Measurements from ENCODE around the gene TMPRSS6.
"Not testable (repeated sequence)": the region's sequence is repeated elsewhere in the genome, so short reads cannot be mapped to it uniquely, and the experiment has no call there.

TMPRSS6 gene

DNA sequence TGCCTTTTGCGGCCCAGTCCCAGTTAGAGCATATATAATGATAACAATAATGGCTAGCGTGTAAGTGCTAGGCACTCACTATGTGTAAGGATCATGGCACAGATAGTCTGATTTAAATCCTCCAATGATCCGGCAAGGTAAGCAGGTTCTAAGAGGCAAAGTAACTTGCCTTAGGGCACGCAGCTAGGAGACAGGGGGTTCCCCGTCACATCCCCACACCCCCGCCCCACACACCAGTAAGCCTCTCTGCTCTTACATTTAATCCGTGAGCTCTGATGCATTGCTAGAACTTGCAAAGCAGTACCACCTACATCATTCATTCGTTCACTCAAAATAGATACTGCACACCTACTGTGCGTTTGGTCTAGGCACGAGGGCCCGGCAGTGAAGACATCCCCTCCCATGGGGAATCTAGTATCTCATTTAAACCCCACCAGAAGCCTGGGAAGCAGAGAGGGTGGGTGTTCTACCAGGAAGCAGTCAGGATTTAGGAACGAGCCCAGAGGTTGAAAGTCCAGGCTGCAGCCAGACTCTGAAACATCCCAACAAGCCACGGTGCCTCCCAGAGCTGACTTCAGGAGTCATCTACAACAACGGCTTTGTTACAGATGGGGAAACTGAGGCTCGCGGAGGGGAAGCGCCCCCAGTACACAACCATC lies 20.6 kb downstream of the TMPRSS6 start:
- no peak for DNase-seq (ENCODE audit: low spot score)

DNA sequence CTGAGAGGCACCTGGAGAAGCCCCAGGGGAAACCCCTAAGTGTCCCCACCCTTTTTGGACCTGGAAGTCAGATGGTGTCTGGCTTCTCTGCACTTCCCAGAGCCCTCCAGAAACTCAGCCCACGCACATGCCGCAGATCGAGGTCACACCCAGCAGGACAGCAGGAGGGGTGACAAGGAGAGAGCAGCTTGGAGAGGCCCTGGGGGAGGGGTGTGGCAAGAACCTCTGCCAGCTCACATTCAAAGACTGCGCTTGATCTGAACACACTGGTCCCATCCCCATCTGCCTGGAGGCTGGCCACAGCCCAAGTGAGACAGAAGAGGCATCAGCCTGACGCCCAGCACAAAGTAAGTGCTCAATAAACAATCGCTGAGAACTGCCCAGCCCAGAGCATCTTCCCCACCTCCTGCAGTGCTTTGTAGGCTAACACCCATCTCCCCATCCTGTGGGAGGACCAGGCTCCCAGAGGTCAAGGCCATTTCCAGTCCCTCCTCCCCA lies 21.4 kb downstream of the TMPRSS6 start:
- DNase-seq (ENCODE audit: low spot score) = no peak

DNA sequence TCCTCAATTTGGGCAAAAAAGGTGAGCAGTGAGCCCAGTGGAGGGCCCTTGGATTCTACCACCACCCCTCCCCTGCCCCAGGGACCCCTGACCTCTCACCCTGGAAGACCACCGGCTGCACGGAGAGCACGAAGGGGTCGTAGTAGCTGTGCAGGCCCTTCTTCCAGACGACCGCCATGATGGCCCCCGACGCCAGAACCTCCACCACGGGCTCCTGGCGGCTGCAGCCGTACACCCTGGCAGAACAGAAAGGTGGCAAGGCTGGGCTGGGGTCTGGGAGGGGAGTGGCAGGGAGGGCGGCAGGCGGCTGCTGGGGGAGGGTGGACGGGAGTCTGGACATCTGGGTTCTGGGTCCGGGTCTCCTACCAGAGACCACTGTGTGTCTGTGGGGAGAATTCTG lies 23.3 kb downstream of the TMPRSS6 start:
- DNase-seq (ENCODE audit: low spot score) = no peak

DNA sequence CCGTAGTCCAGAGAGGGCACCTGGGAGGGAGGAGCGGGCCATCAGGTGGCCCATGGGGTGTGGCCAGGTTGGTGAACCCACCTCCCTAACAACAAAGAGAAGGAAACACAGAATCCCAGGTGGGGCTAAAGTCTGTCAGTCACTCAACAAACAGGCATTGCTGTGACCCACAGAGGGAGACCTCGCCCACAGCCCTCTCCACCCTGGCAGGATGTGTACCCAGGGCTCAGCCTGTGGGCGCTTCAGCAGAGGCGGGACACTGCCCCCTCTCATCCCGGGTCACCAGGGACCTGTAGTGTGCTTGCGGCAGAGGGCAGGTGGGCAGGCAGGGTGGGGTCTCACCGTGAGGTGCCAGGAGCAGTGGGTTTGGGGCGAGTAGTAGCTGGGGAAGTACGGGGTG lies 25.1 kb downstream of the TMPRSS6 start:
- DNase-seq (ENCODE audit: low spot score) = no peak

DNA sequence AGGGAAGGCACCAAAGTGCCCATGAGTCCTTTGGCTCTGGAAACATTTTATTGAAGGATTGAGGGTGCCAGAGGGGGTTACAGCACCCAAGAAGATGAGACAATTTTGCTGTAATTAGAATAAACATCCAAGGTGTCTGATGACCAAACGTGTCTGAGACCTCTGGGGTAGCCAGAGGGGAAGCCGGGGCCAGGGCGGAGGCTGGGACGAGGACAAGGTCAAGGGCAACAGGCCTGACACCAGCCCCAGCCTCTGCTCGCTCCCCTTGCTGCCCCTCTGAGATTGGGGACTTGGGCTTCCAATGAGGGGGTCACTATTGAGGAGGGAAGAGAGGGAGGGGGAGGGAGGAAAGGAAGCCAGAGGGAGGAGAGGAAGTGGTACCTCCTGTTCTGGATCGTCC lies 25.6 kb downstream of the TMPRSS6 start:
- no peak for DNase-seq (ENCODE audit: low spot score)

DNA sequence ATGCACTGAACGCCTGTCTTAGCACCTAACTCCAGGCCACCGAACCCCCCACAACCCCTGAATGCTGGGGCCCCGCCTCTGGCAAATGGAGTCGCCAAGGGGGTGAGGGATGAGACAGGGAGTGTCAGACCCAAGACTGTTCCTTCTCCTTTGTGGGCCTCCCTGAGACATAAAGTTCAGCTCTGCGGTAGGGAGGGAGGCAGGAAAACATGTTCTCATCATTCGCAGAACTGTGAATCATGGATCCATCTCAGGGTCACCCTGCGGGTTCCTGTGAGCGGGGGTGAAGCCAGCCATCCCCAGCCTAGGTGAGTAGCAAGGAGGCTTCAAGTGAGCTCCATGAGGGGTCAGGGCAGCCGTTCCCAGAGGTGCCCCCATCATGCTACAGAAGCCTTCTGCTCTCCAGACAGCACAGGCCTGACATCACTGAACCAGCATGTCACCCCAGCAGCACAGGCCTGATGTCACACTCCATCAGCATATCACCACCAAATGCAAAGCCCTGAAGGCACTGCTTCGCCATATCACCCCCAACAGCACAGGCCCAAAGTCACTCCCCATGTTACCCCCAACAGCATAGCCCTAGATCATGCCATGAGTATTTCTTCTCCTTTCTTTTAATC lies 27.2 kb downstream of the TMPRSS6 start:
- no peak for DNase-seq (ENCODE audit: low spot score)

DNA sequence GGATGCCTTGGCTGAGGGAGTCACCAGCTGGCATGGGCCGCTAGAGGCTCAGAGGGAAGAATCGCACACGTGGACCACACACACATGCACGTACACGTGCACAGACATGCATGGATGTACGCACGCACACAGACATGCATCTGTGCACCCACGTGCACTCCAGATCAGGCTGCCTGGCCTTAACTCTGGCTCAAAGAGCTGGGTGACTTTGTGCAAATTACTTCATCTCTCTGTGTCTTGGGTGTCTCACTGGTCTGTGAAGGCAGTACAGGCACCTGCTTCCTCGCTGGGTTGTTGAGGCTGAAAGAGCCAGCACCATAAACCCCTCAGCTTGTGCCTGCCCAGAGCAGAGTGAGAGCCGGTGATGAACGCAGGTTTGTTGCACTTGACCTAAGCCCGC lies 28.7 kb downstream of the TMPRSS6 start:
- no peak for DNase-seq (ENCODE audit: low spot score)

DNA sequence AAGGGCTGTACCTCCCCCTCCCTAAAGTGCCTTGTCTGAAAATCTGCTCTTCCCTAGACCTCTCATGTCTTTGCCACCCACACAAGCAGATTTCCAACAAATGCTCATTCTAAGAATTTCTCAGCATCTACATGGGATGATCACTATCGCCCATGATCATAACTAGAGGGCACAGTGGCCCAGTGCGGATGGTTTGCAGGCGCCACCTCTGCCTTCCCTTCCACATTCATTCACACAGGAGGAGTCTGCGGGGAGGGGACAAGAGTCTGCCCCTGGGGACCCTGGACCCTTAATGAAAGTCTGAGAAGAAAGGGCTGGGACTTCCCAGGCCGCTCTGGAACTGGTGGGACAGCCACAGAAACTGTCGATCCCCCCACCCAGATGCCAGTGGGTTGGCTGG lies 29.1 kb downstream of the TMPRSS6 start:
- DNase-seq (ENCODE audit: low spot score) = no peak

DNA sequence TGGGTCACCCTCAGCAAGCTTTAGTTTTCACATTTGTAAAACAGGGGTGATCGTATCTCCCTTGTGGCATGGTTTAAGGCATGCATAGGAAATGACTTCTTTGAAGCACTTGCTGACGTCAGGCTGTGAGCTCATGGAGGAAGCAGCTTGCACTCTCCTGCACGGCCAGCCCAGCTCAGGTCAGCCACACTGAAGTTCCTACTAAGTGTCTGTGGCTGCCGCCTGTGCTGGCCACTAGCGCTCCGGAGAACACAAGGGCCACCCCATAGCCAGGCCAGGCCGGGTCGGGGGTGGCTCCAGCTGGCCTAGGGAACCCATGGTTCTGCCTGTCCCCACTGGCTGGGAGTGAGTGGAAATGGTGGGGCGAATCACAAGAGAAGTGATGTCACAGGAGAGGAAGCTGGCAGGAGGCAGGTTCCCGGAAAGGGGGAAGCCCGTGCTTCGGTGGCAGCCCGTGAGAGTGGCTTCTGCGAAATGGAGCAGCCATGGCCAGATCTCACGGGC lies 29.8 kb downstream of the TMPRSS6 start:
- DNase-seq (ENCODE audit: low spot score) = no peak

DNA sequence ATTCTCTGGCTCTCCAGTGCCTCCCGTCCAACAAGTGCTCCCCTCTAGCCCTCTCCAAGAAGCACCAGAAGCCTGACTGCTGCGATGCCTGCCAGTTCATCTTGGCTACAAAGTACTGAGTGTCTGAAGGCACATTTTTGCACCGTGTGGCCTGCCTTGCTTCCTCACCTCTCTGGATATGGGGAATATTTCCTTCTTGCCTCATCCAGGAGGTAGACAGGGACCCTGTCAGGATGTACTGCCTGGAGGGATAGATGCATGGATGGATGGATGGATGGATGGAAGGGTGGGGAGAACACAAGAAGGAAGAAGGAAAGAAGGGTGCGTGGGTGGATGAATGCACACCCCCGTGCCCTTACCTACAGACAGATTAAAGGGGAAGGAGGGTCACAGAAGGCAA lies 30.4 kb downstream of the TMPRSS6 start:
- no peak for DNase-seq (ENCODE audit: low spot score)

DNA sequence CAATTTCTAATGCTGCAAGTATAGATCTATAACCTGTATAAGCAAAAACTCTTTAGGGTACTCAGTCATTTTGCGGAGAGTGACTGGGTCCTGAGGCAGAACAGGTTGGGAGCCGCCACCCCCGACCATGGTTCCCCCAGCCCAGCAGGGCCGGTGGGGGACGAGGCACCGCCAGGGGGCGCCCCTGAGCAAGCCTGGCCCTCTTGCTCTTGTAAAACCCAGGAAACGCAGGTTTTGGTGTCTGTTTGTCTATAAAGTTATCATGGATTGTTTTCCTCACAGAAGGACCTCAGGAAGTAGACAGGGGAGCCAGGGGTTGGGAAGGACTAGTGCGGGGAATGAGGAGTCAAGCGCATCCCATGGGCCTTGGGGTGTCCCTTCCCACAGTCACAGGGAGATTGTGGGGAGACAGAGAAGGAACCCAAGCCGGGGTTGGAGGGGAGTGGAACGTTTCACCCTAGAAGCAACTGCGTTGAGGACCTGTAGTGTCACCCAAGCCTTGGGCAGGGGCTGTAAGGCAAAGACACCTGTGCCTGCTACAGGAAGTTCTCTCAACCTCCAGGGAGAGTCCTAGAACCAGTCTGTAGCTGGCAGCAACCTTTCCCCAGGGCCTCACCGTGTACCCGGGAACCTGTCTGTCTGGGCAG lies 31.6 kb downstream of the TMPRSS6 start:
- peak; percentile 82 for DNase-seq (ENCODE audit: low spot score)

DNA sequence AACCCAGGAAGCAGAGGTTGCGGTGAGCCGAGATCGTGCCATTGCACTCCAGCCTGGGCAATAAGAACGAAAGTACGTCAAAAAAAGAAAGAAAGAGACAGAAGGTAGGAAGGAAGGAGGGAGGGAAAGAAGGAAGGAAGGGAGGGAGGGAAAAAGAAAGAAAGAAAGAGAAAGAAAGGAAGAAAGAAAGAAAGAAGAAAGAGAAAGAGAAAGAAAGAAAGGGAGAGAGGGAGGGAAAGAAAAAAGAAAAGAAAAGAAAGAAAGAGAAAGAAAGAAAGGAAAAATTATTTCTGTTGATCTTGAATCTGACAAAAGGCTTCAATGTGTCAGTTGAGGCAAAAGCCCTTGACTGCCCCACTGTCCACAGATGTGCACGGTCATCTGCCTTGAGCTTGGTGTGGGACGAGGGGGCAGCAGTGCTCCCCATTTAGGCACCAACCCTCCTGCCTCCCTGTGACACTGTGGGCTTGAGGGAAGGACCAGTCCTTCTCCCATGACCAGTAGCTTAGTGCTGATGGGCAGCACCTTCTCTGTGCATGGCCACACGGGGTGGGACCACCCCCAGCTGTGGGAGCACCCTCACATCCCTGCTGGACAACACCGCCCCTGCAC lies 33.6 kb downstream of the TMPRSS6 start:
- DNase-seq (ENCODE audit: low spot score) = no peak

DNA sequence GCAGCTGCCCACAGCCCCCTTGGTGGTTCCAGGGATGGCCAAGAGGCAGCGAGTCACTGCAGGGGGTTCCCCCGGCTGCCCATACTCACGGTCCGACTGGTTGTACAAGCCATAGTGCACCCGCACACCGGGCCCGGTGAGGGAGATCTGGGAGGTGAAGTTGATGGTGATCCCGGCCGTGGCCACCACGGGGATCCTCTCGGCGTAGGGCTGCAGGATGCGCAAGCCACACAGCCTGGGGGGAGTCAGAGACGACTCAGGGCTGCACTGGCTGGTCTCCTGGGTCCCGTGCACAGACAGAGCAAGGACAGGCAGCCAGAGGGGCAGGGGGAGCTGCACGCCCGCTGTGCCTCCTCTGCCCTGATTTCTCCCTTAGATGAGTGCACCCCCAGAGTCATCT lies 34.5 kb downstream of the TMPRSS6 start:
- DNase-seq (ENCODE audit: low spot score) = no peak

DNA sequence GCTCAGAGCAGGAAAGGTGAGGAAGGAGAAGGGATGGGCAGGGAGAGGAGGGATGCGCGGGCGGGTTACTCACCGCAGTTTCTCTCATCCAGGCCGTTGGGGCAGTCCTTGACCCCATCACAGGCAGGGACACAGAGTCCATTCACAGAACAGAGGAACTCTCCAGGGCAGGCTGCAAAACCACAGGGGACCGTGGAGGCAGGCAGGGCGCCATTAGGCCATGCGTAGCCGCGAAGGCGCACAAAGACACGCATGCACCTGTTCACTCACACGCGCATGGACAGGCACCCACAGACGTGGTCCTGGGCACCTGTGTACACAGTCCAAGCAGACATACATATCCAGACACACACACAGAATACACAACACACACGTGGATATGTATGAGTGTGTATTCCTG lies 35.0 kb downstream of the TMPRSS6 start:
- DNase-seq (ENCODE audit: low spot score) = no peak

DNA sequence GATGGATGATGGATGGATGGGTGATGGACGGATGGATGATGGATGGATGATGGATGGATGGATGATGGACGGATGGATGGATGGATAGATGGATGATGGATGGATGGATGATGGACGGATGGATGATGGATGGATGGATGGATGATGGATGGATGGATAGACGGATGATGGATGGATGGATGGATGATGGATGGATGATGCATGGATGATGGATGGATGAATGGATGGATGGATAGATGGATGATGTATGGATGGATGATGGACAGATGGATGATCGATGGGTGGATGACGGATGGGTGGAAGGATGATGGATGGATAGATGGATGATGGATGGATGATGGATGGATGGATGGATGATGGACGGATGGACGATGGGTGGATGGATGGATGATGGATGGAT lies 36.8 kb downstream of the TMPRSS6 start:
- no peak for DNase-seq (ENCODE audit: low spot score)

DNA sequence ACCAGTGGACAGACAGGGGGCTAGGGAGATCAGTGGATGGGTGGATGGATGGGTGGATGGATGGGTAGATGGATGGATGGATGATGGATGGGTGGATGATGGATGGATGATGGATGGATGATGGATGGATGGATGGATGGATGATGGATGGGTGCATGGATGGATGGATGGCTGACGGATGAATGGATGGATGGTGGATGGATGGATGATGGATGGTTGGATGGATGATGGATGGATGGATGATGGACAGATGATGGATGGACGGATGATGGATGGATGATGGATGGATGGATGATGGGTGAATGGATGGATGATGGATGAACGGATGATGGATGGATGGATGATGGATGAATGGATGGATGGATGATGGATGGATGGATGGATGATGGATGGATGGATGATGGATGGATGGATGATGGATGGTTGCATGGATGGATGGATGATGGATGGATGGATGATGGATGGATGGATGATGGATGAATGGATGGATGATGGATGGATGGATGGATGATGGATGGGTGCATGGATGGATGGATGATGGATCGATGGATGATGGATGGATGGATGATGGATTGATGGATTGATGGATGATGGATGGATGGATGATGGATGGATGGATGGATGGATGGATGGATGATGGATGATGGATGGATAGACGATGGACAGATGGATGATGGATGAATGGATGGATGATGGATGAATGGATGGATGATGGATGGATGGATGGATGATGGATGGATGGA lies 37.5 kb downstream of the TMPRSS6 start:
- not testable (repeated sequence) for DNase-seq (ENCODE audit: low spot score)

DNA sequence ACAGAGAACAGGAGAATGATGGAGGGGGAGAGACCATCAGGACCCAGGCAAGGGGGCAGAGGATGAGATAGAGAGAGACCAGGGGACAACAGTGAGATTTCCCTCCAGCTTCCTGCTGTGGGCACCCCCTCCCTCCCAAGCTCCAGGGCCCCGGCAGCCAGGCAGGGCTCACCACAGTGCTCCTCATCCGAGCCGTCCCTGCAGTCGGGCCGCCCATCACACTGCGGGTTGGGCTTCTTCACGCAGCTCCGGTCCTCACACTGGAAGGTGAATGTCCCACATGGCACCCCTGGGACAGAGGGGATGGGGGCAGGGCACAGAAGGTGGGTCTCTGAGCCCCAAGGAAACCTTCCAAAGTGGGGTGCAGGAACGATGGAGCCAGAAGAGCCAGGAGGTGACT lies 38.8 kb downstream of the TMPRSS6 start:
- DNase-seq (ENCODE audit: low spot score) = no peak

DNA sequence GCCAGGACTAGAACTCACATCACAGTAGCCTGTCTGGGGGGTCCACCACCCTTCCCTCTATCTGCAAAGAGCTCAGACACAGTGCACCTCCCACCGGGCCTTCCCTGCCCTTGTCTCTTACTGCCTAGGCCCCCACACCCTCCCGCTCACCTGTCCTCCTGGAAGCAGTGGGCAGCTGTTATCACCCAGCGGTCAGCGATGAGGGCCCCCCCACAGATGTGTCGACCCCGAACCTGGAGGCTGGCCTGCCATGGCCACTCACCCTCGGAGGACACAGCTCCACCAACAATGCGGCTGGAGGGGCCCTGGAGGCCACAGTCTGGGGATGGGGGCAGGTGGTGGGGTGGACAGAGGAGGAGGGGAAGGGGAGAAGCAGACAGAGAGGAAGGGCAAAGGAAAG lies 39.2 kb downstream of the TMPRSS6 start:
- DNase-seq (ENCODE audit: low spot score) = no peak

DNA sequence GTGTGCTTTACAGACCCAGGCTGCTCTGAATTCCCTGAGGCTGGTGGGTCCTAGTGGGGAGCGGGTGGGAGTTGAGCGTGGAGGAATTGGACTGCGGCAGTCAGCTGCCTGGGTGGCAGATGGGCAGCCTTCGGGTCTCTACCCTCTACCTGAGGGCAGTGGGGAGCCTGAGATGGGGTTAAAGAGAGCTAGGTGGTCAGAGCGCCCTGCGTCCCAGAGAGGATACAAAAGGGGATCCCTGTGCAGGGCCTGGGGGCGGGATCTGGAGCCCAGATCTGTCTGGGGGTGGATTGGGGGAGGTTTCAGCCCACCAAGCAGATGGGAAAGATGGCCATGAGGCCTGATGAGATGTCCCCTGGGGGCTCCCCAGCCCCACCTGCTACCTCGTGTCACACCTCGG lies 39.8 kb downstream of the TMPRSS6 start:
- DNase-seq (ENCODE audit: low spot score) = no peak

DNA sequence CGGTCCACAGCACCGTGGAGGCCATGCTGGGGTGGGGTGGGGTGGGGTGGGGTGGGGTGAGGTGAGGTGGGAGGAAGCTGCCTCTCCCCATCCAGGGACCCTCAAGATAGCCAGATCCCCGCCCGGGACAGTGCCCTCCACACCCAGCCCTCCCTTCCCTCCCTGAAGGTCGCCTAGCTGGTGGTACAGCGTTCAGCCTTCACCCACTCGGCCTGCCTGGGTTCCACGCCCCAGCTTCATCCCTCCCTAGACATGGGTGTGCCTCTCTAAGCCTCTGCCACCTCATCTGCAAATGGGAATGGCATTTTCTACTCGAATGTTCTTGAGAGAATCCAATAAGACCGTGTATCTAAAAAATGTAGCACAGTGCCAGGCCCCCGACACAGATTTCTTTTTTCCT lies 40.2 kb downstream of the TMPRSS6 start:
- DNase-seq (ENCODE audit: low spot score) = no peak

DNA sequence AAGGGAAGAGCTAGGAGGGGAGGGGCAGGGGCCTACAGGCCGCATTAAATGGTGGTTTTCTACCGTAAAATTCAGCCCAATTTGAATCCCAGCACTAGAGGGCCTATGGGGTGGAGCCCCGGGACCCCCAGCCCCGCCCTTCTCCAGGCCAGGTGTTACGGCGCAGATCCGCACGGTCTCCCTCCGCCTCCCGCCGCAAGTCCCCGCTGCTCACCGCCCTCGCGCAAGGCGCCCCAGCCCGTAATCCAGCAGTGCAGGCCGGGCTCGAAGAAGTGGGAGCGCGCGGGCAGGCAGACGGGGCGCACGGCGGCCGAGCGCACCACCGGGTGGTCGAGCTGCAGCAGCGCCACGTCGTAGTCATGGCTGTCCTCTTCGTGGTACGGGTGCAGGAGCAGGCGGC lies 40.7 kb downstream of the TMPRSS6 start:
- no peak for DNase-seq (ENCODE audit: low spot score)

DNA sequence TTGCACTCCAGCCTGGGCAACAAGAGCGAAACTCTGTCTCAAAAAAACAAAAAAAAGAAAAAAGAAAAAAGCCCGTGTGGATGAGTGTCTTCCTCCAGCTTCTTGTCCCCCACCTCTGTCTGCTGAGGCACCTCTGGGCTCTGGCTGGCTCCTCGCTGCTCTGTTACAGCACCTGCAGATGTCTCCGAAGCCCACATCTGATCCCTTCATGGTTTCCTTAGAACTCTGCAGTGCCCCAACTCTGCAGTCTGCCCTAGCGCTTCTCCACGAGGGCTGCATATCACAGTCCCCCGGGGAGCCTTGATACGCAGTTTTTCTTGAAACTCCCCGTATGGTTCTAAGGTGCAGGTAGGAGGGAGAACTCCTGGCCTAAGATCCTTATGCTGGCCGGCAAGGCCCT lies 42.1 kb downstream of the TMPRSS6 start:
- no peak for DNase-seq (ENCODE audit: low spot score)
